ENCODE measurements around the gene EVA1C.
"Not testable (repeated sequence)": the region's sequence is repeated elsewhere in the genome, so short reads cannot be mapped to it uniquely, and the experiment has no call there.

DNA sequence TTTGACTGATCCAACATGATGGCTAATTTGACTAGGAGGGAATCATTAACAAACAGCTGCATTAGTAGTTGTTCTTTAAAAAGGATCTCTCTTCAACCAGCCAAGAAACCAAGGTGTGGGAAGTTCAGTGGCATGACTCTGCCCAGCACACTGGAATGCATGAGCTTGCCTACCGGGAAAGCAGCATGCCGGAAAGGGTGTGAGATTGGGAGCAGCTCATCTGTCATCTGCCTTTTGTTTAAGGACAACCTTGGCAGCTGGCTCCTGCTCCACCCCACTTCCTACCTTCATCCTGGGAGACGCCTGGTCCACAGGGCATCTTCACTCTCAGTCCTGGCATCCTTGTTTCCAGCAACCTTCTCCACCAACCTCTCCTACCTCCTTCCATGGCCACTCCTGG, 33.9 kb downstream of the EVA1C start:
- not testable (repeated sequence) for TF ChIP-seq EZH2 (IDR thresholded peaks at IDR 0.05); POLR2AphosphoS5 (IDR thresholded peaks at IDR 0.05; ENCODE audit: borderline replicate concordance, low read depth, low read length)

All from SK-N-MC (cell line).